Measurements from ENCODE around the gene GRK3.
"Not testable (repeated sequence)": the region's sequence is repeated elsewhere in the genome, so short reads cannot be mapped to it uniquely, and the experiment has no call there.

GRK3 gene

DNA sequence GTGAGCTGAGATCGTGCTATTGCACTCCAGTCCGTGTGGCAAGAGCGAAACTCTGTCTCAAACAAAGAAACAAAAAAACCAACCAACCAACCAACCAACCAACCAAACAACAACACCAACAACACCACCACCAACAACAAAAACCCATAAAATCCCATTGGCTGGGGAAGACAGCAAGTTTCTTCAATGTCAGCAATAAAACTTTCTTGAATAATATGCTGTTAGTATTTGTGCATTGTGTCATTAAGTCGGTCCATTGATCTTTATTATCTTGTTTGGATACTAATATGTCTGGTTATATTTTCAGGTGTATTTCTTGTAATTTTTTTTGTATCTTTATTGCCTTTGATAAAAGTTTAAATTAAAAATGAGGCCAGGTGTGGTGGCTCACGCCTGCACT, 9.4 kb downstream of the GRK3 start:
- no peak for DNase-seq

DNA sequence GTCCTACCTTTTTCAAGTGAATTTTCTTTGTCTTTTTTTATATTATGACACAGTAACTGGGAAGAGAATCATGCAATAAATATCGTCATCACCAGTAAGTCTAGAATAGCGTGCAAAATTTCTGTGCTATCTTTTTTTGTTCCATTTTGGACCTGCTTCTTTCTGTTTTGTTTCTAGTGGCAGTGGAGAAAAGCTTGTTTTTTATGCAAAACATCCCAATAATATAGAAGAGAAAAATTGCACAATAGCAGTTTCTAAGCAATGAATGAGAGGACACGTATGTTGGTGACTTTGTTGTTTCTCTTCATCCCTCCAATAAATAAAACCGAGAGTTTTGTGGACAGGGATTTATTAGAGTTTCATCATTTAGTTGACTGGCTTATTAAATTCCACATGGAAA, 10.3 kb downstream of the GRK3 start:
- DNase-seq, result no peak

DNA sequence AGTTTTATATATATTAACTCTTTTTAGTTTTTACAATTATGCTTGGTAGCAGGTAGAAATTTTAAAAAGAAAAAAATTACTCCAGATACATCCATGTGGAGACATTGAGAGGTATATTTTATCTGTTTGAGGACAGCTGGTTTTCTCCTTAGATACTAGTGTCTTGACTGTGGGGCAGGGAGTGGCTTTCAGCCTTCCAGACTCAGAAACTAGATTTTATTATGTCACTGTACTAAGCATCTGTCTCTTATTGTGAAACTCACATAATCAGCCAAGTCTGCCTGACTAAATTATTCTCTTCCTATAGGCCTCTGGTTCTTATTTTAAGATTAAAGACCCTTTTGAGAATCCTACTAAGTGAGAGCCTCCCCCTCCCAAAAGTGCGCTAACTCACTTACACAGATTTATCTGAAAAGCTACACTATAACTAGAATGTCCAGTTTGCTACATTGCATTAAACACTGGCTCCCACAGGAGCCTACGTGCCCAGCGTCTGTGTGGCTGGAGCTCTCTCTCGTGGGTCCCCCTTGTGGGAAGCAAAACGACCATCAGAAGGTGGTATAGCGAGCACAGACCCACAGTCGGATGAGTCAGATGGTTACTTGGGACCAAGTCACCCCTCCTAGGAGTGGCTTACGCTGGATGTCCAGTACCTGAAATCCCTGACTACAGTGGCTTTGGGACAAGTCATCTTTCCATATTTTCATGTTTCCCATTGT, 11.4 kb downstream of the GRK3 start:
- DNase-seq, result not testable (repeated sequence)

DNA sequence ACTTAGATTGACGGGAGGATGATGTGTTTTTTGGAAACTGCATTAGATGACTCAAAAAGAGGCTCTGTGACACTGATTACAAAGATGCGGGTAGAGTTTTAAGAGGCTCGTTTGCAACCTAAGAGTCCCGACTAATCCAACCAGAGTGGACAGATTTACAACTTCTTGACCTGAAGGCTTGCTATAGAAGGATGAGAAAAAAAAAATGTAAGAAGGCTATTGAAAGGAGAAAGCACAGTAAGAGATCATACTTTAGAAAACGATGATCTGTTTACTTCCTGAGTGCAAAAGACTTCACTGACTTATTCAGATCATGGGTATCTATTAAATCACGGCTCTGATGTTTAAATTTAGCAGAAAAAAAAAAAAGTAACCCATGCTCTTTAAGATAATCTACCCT, 17.0 kb downstream of the GRK3 start:
- not testable (repeated sequence) for DNase-seq

- DNase-seq, result no peak
These were observed 18.5 kb downstream of the GRK3 start for GRCh38 chr22:25582946-25583345.

GRCh38 chr22:25584993-25585392, 20.5 kb downstream of the GRK3 start:
- DNase-seq, result not testable (repeated sequence)

DNA sequence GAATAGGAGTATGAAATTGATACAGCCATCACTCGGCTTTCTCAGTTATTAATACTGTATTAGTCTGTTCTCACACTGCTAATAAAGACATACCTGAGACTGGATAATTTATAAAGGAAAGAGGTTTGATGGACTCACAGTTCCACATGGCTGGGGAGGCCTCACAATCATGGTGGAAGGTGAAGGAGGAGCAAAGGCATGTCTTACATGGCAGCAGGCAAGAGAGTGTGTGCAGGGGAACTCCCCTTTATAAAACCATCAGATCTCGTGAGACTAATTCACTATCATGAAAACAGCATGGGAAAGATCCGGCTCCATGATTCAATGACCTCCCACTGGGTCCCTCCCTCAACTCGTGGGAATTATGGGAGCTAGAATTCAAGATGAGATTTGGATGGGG, 25.2 kb downstream of the GRK3 start:
- DNase-seq, result not testable (repeated sequence)

- DNase-seq, result not testable (repeated sequence)
These were observed 28.8 kb downstream of the GRK3 start for GRCh38 chr22:25593323-25593722.

GRCh38 chr22:25598609-25599008, 34.1 kb downstream of the GRK3 start:
- no peak for DNase-seq

GRCh38 chr22:25602445-25602844, 38.0 kb downstream of the GRK3 start:
- DNase-seq, result no peak

- DNase-seq, result no peak
These were observed 38.4 kb downstream of the GRK3 start for GRCh38 chr22:25602916-25603315.

DNA sequence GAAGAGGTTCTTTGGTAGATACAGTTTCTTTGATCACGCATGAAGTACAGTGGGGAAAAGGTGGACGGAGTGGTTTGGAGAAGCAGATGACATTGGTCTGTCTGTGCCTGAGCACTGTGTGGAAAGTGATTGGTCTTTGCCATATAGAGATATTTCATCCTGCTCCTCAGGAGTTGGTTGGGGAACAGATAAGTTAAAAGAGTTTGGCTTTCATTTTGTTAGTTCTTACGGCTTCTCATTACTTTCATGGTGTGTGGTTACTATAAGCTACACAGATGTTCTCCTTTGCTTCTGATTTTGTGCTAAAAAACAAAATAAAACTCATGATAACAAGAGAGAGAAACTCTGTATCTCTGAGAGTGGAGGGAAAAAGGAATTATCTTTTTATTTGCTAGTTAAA, 40.7 kb downstream of the GRK3 start:
- not testable (repeated sequence) for DNase-seq

DNA sequence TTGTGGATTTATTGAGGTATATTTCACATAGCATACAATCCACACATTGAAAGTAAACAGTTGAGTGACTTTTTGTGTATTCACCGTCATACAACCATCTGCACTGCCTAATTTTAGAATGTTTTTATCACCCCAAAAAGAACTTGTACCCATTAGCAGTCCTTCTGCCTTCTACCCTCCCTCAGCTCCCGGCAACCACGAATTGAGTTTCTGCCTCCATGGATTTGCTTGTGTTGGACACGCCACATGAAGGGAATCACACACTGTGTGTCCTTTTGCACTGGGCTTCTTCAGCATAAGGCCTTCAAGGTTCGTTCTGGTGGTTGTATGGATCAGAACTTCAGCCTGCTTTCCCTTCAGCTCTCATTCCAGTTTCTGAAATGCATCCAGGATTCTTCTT, 41.1 kb downstream of the GRK3 start:
- not testable (repeated sequence) for DNase-seq

DNA sequence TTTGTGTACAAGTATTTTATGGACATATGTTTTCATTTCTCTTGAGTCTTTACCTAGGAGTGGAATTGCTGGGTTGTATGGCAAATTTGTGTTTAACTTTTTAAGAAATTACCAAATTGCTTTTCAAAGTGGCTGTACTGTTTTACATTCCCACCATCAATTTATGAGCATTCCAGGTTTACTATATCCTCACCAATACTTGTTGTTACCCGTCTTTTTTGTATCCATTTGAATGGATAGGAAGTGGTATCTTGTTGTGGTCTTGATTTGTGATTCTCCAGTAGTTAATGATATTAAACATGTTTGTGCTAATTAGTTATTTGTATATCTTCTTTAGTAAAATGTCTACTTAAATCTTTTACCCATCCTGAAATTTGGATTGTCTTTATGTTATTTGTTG, 46.8 kb downstream of the GRK3 start:
- DNase-seq, result not testable (repeated sequence)

GRCh38 chr22:25613131-25613530, 48.7 kb downstream of the GRK3 start:
- not testable (repeated sequence) for DNase-seq

- DNase-seq, result not testable (repeated sequence)
These were observed 49.1 kb downstream of the GRK3 start for GRCh38 chr22:25613558-25613957.

- DNase-seq, result not testable (repeated sequence)
These were observed 50.3 kb downstream of the GRK3 start for GRCh38 chr22:25614791-25615190.

DNA sequence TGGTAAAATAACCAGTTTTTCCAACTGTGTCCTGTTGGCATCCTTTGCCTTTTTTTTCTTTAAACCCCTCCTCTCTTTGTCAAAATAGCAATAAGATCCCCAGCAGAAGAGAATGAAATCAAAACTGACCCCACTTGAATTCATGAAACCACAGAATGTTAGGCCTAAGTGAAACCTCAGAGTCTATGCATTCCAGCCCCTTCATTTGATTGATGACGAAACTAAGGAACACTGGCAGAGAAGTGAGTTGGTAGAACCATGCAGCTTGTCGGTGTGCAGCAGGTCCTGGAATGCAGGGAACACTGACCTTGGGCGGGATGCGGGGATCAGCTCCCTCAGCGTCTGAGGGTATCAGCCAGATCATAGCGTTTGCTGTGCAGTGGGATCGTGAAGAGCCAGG, 57.5 kb downstream of the GRK3 start:
- no peak for DNase-seq

- no peak for DNase-seq
These were observed 58.8 kb downstream of the GRK3 start for GRCh38 chr22:25623310-25623734.

GRCh38 chr22:25623851-25624250, 59.4 kb downstream of the GRK3 start:
- no peak for DNase-seq

- no peak for DNase-seq
These were observed 60.0 kb downstream of the GRK3 start for GRCh38 chr22:25624476-25624875.

DNA sequence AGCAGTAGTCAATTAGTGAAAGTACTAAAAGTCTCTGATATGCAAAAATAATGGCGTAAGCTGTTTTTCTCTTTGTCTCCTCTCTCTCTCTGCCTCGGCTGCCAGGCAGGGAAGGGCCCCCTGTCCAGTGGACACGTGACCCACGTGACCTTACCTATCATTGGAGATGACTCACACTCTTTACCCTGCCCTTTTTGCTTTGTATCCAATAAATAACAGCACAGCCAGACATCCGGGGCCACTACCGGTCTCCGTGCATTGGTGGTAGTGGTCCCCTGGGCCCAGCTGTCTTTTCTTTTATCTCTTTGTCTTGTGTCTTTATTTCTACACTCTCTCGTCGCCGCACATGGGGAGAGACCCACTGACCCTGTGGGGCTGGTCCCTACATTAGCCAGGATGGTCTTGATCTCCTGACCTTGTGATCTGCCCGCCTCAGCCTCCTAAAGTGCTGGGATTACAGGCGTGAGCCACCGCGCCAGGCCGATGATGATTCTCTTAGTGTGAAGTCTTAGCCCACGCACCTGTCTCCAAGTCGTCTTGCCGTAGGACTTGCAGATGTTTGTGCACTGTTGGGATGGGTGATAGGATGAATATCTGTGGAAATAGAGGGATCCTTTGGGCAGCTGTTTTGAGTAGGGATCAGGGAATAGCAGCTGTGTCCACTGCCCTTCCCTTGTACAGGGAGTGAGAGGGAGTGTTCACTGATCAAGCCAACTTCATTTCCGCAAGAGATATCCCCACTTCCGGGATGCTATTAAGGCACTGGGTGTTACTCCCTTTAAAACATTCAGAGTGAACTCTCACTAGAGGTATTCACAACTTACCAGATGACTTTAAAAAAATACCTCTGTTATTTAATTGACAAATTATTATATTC, 61.5 kb downstream of the GRK3 start:
- DNase-seq, result not testable (repeated sequence)

GRCh38 chr22:25626624-25626990, 62.1 kb downstream of the GRK3 start:
- DNase-seq, result no peak

DNA sequence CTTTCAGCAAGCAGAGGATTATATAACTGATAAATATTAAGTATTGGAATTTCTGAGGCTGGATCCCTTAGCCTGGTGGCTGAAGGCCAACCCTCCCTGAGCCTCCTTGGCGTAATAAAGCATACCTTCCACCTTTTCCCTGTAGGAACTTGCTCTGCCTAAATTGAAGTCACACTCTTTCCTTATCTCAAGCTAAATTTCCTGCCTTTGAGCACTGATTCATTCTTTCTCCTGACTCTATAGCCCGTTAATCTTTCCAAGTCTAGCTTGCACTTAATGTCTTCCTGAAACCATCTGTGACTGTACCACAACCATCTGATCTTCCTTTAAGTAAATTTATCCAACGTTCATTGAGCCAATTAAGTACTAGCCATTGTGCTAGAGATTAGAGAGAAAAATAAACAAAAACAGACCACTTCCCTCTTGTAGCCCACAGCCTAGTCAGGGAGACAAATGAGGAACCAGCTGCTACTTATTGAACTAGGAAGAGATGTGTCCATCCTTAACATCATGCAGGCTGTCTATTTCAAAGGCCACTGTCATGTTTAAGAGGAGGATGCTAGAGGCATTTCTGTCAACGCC, 62.9 kb downstream of the GRK3 start:
- DNase-seq, result peak in 1 of 2 donors; percentile 69
